ENCODE data around the gene DDHD1. TPM values are rescaled to one million over a fixed set of nuclear protein-coding genes. Genes with fewer than 3 reads are reported as not detected.

DDHD1 gene
- total RNA-seq, 1 donor from 2014 or later: 7.0 TPM

- no peaks in the 10 kb centered on the region for H3K36me3 ChIP-seq (ENCODE audit: control insufficient read depth, insufficient read depth, low read length)
- DNase-seq (ENCODE audit: low read depth): no peak
- TF ChIP-seq CTCF (IDR thresholded peaks at IDR 0.05; ENCODE audit: insufficient read depth, low read length, poor library complexity, severe bottlenecking): no peak
- H3K4me3 ChIP-seq (ENCODE audit: low read depth, low read length): no peak overlapping the region
- H3K27me3 ChIP-seq (ENCODE audit: control insufficient read depth, insufficient read depth, low read length): no peaks in the 10 kb centered on the region
These were observed 165.0 kb downstream of the DDHD1 start for GRCh38 chr14:52988139-52988538.

GRCh38 chr14:52987514-52987913, 165.6 kb downstream of the DDHD1 start:
- DNase-seq (ENCODE audit: low read depth): no peak
- TF ChIP-seq CTCF (IDR thresholded peaks at IDR 0.05; ENCODE audit: insufficient read depth, low read length, poor library complexity, severe bottlenecking): no peak
- no peak overlapping the region for H3K4me3 ChIP-seq (ENCODE audit: low read depth, low read length)
- no peaks in the 10 kb centered on the region for H3K36me3 ChIP-seq (ENCODE audit: control insufficient read depth, insufficient read depth, low read length)
- H3K27me3 ChIP-seq (ENCODE audit: control insufficient read depth, insufficient read depth, low read length): no peaks in the 10 kb centered on the region

- no peak for TF ChIP-seq CTCF (IDR thresholded peaks at IDR 0.05; ENCODE audit: insufficient read depth, low read length, poor library complexity, severe bottlenecking)
These were observed 166.1 kb downstream of the DDHD1 start for GRCh38 chr14:52987042-52987441.

More at GRCh38 chr14:52987042-52987441, 166.1 kb downstream of the DDHD1 start:
- H3K4me3 ChIP-seq (ENCODE audit: low read depth, low read length): no peak overlapping the region
- H3K27me3 ChIP-seq (ENCODE audit: control insufficient read depth, insufficient read depth, low read length): no peaks in the 10 kb centered on the region
- DNase-seq (ENCODE audit: low read depth): no peak
- no peaks in the 10 kb centered on the region for H3K36me3 ChIP-seq (ENCODE audit: control insufficient read depth, insufficient read depth, low read length)

Other genes with a start within 250 kb of the DDHD1 start
- gene FERMT2, start 202.3 kb downstream of the DDHD1 start, total RNA-seq: 83.9 and 86.3 TPM in 2 replicates

All from kidney epithelial cell (primary cell).